Subcutaneous adipose tissue (tissue), 4 donors: ENCODE measurements around the gene U2SURP. TPM values are rescaled to one million over a fixed set of nuclear protein-coding genes. Genes with fewer than 3 reads are reported as not detected.

Experiments used
- total RNA-seq, 4 donors: library from RNA; depleted of rRNA; stranded (reverse); fragments of >200 nt; gene quantifications; one replicate each; pipeline ENCODE4 v1.1.0, GENCODE V29; 2016
- TF ChIP-seq, protein P1 (sequence below): fragments of 450-650 bp; IDR thresholded peaks from one replicate; pipeline ENCODE4 v1.5.1; 2016; ENCODE audit warnings: low read depth, mild to moderate bottlenecking, control low read depth, antibody characterized with exemption, moderate library complexity

The U2SURP gene
- total RNA-seq, 4 donors from 2014 or later = 89.5 to 150 (median 92.2) TPM

DNA sequence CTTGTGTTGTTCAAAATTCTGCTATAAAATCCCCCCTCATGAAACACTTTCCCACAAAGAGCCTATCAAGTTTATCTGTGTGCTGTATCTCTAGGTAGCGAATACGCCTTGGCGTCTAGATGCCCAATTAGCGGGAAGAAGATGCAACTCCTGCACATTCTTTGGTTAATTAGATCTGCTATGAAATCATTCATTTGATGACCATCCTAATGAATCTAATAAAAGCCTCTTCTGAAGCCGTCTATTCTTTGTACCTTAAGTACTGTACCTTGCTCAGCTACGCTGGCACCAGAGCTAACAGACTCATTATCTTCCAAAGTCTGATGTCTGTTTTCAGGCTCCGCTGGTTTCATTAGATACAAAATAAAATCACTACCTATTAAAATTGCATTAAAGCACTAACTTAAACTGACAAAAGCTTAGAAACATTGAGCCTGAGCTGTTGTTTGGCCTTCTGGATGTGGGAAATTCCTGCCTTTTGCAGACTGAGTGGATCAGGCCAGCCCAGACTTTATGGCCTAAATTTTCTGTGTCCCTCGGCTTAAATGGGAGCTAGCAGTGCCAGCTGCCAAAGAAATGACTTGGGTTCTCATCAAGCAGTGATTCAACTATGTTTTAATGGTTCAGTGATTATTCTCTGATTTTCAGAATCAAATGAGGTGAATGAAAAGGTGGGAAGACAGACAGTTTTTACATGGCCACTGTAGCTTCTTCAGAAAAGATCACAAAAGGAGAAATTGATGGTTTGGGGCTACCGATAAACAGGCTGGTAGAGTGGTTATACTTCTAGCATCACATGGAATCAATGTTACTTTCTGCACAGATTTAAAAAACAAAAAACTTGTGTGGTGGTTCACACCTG, 89.8 kb downstream of the U2SURP start:
- TF ChIP-seq, protein P1, sequence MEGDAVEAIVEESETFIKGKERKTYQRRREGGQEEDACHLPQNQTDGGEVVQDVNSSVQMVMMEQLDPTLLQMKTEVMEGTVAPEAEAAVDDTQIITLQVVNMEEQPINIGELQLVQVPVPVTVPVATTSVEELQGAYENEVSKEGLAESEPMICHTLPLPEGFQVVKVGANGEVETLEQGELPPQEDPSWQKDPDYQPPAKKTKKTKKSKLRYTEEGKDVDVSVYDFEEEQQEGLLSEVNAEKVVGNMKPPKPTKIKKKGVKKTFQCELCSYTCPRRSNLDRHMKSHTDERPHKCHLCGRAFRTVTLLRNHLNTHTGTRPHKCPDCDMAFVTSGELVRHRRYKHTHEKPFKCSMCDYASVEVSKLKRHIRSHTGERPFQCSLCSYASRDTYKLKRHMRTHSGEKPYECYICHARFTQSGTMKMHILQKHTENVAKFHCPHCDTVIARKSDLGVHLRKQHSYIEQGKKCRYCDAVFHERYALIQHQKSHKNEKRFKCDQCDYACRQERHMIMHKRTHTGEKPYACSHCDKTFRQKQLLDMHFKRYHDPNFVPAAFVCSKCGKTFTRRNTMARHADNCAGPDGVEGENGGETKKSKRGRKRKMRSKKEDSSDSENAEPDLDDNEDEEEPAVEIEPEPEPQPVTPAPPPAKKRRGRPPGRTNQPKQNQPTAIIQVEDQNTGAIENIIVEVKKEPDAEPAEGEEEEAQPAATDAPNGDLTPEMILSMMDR = no peak

DNA sequence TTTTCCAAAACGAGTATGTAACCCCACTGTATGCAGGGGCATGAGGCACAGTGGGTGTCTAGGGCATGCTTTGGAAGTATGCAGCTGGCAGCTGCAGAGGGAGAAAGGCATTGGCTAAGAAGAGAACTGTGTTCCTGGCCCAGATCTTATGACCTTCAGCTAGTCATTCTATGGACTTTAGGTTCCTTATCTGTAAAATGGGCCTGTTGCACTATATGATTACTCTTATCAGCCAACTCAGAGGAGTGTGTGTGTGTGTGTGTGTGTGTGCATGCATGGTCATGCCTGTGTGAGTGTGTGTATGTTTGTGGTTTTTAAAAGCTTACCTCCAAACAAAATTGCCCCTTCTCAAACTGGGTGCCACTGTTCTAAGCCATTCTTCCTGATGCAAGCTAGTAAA, 90.8 kb downstream of the U2SURP start:
- TF ChIP-seq, protein P1 = no peak

DNA sequence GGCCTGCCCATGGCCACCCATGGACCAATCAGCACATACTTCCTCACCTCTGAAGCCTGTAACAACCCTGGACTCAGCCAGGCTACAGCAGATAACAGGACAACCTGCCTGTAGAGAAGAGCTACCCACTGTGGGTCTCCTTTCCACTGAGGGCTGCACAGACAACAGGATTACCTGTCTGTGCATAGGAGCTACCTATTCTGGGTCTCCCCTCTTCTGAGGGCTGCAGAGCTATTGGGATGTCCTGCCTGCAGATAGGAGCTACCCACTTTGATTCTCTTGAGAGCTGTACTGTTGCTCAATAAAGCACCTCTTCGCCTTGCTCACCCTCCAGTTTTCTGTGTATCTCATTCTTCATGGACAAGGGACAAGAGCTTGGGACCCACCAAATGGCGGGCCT, 94.4 kb downstream of the U2SURP start:
- TF ChIP-seq, protein P1 = no peak

DNA sequence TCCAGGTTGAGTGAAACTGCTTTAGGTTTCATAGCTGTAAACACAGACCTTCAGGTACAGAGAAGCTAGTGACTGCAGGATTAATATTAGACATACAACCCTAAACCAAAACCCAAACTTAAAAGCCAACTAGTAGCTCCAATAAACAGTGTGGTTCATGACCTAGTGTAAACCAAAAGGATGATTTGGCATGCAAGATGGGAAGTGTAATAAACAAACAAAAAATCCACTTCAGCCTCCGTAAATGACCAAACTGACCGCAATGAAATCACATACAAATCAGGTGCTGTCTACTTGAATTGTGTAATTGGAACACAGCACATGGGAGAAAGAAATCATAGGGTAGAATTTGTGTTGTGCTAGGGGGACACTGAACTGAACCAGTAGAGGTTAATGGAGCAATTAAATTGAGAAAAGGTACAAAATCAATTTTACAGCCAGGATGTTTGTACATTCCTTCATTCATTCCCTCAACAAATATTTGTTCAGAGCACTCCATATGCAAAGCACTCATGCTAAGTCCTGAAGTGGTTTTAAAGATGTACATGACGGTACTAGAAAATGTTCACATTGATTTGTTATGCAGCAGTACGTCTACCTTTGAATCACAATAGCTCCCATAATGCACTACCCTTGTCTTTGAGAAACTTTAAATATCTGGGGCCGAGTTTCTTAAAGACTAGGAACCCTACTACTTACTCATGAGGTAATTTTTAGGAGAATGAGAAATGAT, 96.8 kb downstream of the U2SURP start:
- TF ChIP-seq, protein P1 = no peak

DNA sequence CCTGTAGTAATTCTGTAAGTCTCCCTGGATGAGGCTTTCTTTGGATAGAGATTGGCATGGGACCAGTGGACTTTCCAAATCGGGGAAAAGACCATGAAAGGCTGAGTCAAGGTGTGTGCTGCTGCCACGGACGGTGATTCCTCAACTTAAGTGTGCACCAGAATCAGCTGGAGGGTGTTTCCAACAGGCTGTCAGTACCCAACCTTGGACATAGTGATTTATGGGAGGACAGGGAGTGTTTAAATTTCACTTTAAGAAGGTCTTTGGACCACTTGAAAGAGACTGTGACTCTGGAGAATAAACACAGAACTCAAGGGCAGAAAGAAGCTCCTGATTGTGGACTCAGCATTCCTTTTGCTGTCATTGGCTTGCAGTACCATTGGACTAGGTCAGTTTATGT, 97.8 kb downstream of the U2SURP start:
- TF ChIP-seq, protein P1 = no peak

DNA sequence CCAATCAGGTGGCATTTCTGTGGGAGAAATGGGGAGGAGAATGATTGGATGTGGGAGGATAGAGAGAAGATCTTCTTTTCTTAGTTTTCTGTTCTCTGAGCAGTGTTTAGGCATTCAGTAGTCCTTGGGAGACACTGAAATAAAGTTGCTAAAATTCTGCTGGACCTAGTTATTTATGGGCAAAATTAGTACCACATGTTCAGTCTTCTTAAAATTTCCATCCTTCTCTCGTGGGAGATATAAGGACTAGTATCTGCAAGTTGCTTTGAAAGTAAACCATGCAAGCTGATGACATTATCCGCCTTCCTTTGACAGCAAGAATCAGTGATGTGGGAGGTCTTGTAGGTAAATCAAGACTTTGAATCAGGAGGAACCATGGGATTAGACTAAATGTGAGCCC, 98.3 kb downstream of the U2SURP start:
- TF ChIP-seq, protein P1 = no peak

DNA sequence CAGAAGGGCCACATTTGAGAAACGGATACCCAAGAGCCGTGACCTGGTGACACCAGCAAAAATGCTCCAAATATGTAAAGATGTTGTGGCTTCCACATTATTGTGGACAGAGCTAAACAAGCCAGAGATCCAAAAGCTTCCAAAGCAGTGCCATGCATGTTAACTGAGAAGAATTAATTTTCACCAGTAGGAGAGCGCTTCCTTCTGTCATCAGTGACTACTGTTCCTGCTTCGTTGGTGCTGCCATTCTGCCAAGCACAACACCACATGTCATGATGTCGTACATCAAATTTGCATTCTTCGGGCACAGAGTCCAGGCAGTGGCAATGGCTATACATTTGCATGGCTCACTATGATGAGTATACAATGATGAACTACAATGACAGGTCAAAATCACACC, 99.1 kb downstream of the U2SURP start:
- TF ChIP-seq, protein P1 = no peak
